Midbrain (tissue), 1 donor: ENCODE data around the gene BANK1.

Experiments used
- DNase-seq: peaks from one replicate; lab custom pipeline; 2025; lab: John Stamatoyannopoulos, UW

BANK1 gene

GRCh38 chr4:101790521-101791181 lies at the start of gene BANK1:
TSS of gene BANK1 (plus strand) at chr4:101790730. CDS start at chr4:101790881, 151 bp downstream.
- DNase-seq, result peak; percentile 56

- no peak for DNase-seq
Observed at GRCh38 chr4:101753721-101754120, 36.8 kb upstream of the BANK1 start.

GRCh38 chr4:101756181-101756580 lies 34.3 kb upstream of the BANK1 start:
- DNase-seq, result no peak

- DNase-seq, result no peak
Observed at GRCh38 chr4:101761405-101761804, 29.1 kb upstream of the BANK1 start.

GRCh38 chr4:101762025-101762424 lies 28.5 kb upstream of the BANK1 start:
- DNase-seq, result no peak

GRCh38 chr4:101762534-101762933 lies 28.0 kb upstream of the BANK1 start:
- DNase-seq, result no peak

- DNase-seq, result no peak
Observed at GRCh38 chr4:101763576-101763975, 27.0 kb upstream of the BANK1 start.

- no peak for DNase-seq
Observed at GRCh38 chr4:101774807-101775206, 15.7 kb upstream of the BANK1 start.

GRCh38 chr4:101777431-101777830 lies 13.1 kb upstream of the BANK1 start:
- no peak for DNase-seq

- DNase-seq, result no peak
Observed at GRCh38 chr4:101780284-101780683, 10.2 kb upstream of the BANK1 start.

GRCh38 chr4:101782546-101782945 lies 8.0 kb upstream of the BANK1 start:
- DNase-seq, result no peak

- DNase-seq, result no peak
Observed at GRCh38 chr4:101784957-101785356, 5.6 kb upstream of the BANK1 start.

- DNase-seq, result no peak
Observed at GRCh38 chr4:101785486-101785885, 5.0 kb upstream of the BANK1 start.

GRCh38 chr4:101787701-101788316 lies 2.7 kb upstream of the BANK1 start:
- DNase-seq, result peak; percentile 16

GRCh38 chr4:101791182-101791558 lies 640 bp downstream of the BANK1 start:
- DNase-seq, result no peak

GRCh38 chr4:101792056-101792590 lies 1.6 kb downstream of the BANK1 start:
- no peak for DNase-seq

- DNase-seq, result no peak
Observed at GRCh38 chr4:101793397-101793796, 2.9 kb downstream of the BANK1 start.

- DNase-seq, result no peak
Observed at GRCh38 chr4:101794806-101795205, 4.3 kb downstream of the BANK1 start.

GRCh38 chr4:101795704-101796103 lies 5.2 kb downstream of the BANK1 start:
- no peak for DNase-seq

GRCh38 chr4:101801958-101802357 lies 11.4 kb downstream of the BANK1 start:
- no peak for DNase-seq

GRCh38 chr4:101806914-101807313 lies 16.4 kb downstream of the BANK1 start:
- DNase-seq, result no peak

GRCh38 chr4:101807351-101807750 lies 16.8 kb downstream of the BANK1 start:
- no peak for DNase-seq

- no peak for DNase-seq
Observed at GRCh38 chr4:101813604-101814003, 23.1 kb downstream of the BANK1 start.

GRCh38 chr4:101818362-101818761 lies 27.8 kb downstream of the BANK1 start:
- no peak for DNase-seq
